ENCODE measurements around the gene HOXD3. TPM values are rescaled to one million over a fixed set of nuclear protein-coding genes. Genes with fewer than 3 reads are reported as not detected.

HOXD3 gene
- polyA plus RNA-seq, 5 donors, result 0.15 to 0.49 (median 0.22) TPM

GRCh38 chr2:176177580-176178037 lies 20.5 kb downstream of the HOXD3 start:
- DNase-seq, result no peak

- DNase-seq, result no peak
Observed at GRCh38 chr2:176178038-176178756, 21.1 kb downstream of the HOXD3 start.

- no peak for DNase-seq
Observed at GRCh38 chr2:176178757-176179295, 21.7 kb downstream of the HOXD3 start.

GRCh38 chr2:176181551-176181950 lies 24.4 kb downstream of the HOXD3 start:
- no peak for DNase-seq

- no peak for DNase-seq
Observed at GRCh38 chr2:176182671-176183070, 25.6 kb downstream of the HOXD3 start.

- DNase-seq, result no peak
Observed at GRCh38 chr2:176184749-176185148, 27.6 kb downstream of the HOXD3 start.

- no peak for DNase-seq
Observed at GRCh38 chr2:176186024-176186423, 28.9 kb downstream of the HOXD3 start.

- DNase-seq, result no peak
Observed at GRCh38 chr2:176187200-176187898, 30.2 kb downstream of the HOXD3 start.

GRCh38 chr2:176187899-176188773 lies 31.0 kb downstream of the HOXD3 start, which contains the start of gene HOXD1:
HOXD1 (plus strand) TSS chr2:176188668; CDS start chr2:176188802, 134 bp downstream.
- no peak for DNase-seq

- no peak for DNase-seq
Observed at GRCh38 chr2:176188774-176189680, 31.9 kb downstream of the HOXD3 start.

GRCh38 chr2:176189681-176190641 lies 32.9 kb downstream of the HOXD3 start:
- DNase-seq, result no peak

- no peak for DNase-seq
Observed at GRCh38 chr2:176192351-176192750, 35.2 kb downstream of the HOXD3 start.

GRCh38 chr2:176193048-176193447 lies 35.9 kb downstream of the HOXD3 start:
- DNase-seq, result no peak

GRCh38 chr2:176199902-176200301 lies 42.8 kb downstream of the HOXD3 start:
- DNase-seq, result no peak

GRCh38 chr2:176200971-176201370 lies 43.9 kb downstream of the HOXD3 start:
- DNase-seq, result no peak

- DNase-seq, result no peak
Observed at GRCh38 chr2:176202491-176202890, 45.4 kb downstream of the HOXD3 start.

- DNase-seq, result no peak
Observed at GRCh38 chr2:176205126-176205525, 48.0 kb downstream of the HOXD3 start.

GRCh38 chr2:176206136-176206535 lies 49.0 kb downstream of the HOXD3 start:
- DNase-seq, result no peak

- no peak for DNase-seq
Observed at GRCh38 chr2:176206682-176207081, 49.6 kb downstream of the HOXD3 start.

GRCh38 chr2:176211110-176211509 lies 54.0 kb downstream of the HOXD3 start:
- DNase-seq, result no peak
